ENCODE results near the gene PIP5K1C.
A peak's percentile ranks its signal among the peaks of the same experiment; 100 is the strongest.

Gene PIP5K1C

DNA sequence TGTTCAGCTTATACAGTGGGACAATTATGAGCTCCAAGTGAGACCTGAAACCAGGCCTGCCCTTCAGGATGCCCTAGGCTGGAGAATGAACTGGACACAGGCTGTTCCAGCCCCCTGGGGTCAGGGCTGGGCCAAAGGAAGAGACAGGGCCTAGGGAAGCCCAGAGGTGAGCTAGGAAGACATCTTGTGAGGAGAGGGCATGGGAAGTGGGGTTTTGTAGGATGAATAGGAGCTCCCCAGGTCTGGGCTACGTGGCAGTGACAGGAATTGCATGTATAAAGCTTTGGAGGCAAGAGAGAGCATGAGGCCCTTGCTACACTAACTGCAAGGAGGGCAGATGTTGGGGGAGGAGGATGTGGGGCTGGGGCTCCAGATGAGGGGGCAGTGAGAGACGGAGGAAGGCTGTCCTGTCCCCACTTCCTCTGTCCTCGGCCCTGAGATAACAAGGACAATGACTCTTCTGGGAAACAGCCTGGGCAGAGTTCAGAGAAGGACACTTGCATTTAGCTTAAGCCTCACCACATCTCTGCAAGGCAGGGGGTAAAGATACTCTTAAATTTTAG is 92.1 kb downstream of the PIP5K1C start:
- DNase-seq, result no peak

DNA sequence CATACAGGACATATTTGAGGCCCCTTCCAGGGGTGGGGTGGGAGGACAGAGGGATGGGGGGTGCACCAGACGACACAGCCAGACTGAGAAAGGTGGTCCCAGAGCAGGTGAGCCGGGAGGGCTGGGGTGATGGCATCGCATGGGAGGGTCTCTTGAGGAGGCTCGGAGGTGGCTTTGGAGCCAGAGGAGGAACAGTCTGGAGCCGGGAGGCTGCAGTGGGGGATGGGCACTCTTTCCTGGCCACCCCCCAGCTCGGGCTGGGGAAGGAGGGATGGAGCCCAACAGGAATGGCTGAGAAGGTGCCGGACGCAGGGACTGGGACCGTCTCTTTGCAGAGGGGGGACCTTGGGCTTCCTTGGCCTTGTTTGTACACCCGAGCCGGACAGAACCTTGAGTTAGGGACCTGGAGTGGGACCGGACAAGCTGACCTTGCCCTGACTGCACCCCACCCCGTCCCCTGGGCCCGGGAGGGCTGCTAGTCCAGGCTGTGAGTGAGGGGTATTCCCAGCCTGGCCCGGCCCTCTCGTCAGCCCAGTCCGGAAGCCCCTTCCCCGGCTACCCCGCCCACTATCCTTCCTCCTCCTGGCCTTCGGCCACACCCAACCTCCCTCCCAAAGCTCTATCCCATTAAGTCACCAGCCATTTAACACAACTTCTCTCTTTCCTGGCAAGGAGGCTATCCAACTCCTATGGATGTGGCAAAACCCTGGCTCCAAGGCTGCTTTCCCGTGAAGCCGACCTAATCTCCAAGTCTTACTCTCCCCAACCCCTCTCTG is 92.8 kb downstream of the PIP5K1C start:
- no peak for DNase-seq

DNA sequence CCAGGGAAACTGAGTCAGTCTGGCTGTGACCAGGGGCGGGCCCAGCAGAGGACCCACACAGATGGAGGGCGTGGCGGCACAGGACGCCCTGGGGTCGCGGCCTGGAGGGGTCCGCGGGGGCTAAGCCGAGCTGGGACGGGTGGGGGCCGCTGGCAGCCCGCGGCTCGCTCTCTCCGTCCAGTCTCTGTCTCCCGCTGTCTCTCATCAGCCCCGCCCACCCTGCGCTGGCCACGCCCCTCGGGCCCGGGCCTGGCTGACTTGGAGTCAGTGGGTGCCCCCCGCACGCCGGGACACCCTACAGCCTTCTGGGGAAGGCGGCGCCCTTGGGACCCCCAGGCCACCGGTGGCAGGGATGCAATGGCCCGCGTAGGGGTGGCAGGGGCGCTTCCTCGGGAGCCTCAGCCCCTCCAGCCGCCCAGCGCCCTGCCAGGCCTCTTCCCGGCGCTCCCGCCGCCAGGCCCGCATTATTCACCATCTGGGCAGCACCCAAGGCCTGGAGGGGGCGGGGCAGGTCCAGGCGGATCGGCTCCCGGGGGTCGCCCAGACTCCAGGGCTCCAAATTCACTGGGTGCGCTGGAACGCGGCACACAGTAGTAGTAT is 93.5 kb downstream of the PIP5K1C start, which contains the start of gene TBXA2R:
TBXA2R (minus strand) TSS at position 186 of the 600 bp plus-strand sequence. CDS start 6,241 bp downstream, outside the sequence.
- peak; percentile 54 for DNase-seq

DNA sequence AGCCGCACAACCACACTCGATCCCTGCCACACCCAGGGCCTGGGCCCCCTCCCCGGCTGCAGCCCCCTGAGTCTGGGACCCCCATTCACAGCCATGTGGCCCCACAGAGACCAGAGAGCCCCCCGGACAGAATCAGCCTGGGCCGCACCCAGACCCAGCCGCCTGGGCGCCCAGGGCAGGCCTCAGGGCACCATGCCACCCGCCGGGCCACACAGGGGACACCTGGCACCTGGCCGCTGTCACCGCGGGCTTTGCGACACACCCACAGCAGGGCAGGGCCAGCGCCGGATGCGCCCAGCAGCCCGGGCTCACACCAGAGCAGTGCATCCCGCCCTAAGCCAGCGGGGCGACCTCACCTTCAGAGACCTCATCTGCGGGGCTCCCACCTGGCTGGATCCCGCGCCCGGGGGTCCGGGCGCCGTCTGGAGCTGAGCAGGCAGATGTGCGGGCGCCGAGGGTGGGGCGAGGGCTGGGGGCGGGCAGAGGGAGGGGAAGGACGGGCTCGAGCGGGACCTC is 94.0 kb downstream of the PIP5K1C start:
- peak; percentile 90 for DNase-seq

DNA sequence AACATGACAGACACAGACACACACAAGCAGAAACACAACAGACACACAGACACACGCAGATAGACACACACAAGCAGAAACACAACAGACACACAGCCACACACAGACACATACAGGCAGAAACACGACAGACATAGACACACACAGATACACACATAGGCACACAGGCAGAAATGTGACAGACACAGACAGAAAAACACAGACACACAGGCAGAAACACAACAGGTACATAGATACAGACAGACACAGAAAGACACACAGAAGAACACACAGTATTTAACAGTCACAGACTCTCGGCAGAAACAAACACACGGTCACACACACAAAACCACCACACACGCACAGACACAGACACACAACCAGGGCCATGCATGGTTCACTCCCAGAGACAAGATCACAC is 94.5 kb downstream of the PIP5K1C start:
- DNase-seq, result no peak

DNA sequence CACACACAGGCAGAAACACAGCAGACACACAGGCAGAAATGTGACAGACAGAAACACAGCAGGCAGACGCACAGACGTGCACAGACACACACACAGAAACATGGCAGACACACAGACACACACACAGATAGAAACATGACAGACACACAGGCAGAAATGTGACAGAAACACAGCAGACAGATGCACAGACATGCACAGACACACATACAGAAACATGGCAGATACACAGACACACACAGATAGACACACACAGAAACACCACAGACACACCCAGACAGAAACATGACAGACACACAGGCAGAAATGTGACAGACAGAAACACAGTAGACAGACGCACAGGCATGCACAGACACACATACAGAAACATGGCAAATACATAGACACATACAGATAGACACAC is 94.9 kb downstream of the PIP5K1C start:
- no peak for DNase-seq

DNA sequence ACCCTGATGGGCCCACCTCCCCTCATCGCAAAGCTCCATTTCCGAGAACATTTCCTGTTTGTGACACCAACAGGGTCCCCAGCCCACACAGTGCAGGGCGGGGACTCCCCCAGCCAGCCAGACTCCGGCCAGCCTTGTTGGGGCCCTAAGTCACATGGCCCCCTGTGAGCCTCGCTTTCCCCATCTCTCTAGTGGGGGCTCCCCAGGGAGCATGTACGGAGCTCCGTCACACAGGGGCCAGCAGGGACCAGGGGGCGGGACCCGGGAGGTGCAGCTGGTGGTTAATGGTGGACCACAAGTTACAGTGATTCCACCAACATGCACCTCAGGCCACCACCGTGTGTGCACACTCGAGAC is 95.3 kb downstream of the PIP5K1C start:
- no peak for DNase-seq

DNA sequence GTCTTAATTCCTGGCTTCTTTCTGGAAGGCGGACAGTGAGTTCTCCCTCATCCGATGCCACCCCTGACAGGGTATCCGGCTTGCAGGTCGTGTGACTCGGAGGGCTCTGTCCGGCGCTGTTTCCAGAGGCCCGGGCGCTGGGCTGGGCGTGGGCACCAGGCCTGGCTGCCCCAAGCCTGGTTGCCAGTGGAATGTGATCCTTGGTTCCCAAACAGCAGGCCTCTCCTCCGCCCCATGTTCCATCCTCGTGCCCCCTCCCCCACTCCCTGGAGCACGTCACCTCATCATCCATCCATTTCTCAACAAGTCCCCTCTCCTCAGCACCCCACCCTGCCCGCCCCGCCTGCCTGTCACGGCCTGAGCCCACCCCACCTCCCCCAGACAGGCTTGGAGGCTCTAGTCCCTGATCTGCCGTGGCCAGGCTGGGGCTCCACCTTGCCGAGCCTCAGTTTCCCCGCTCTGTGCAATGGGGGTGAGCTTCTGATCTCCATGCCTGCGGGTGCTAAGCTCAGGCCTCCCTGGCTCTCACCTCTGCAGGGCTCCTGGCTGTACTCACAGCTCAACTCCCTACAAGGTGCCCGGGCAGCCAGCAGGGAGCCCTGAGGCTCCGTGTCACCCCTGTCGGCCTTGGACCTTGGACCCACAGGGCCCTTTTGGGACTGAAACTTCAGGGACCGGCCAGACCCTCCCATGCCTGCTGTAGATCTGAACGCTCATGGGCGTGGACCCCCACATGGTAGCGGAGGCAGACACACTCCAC is 95.9 kb downstream of the PIP5K1C start:
- no peak for DNase-seq

DNA sequence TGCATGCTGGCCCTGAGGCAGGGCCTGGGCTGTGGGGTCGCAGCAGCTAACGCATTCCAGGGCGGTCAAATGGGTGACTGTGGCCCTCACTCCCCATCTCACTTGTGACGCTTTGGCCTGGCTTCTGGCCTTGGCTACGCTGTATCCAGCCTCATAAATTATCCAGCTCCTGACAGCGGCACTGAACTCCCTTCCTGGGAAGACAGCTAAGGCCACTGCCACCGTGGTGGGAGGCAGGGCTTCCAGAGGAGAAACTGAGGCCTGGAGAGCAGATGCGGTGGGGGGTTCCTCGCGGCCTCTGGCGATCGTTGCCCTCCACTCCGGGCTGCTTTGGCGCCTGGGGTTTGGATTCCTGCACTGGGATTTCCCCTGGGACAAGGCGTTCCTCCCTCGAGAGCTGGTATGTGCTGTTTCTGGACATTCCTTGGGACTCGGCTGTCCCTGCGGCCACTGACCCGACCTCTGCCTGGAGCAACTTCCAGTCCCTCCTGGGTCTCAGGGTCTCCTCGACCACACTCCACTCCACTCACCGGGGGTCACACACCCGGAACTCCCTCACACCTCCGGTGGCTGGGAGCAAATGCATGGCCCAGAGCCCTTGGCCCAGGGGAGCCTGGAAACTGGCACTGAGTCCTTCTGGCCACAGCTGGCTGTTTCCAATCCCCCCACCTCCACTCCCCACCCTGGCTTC is 97.0 kb downstream of the PIP5K1C start:
- no peak for DNase-seq

DNA sequence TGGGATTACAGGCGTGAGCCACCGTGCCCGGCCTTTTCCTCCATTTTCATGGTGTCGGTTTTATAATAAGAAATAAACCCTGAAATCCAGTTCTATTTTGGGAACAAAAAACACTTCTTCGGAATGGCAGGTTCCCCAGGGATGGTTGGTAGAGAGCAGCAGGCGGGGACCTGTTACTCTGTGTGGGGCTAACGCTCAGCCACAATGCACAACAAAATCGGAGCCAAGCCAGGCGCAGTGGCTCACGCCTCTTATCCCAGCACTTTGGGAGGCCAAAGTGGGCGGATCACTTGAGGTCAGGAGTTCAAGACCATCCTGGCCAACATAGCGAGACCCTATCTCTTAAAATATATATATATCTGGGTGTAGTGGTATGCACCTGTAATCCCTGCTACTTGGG is 99.2 kb downstream of the PIP5K1C start:
- no peak for DNase-seq

DNA sequence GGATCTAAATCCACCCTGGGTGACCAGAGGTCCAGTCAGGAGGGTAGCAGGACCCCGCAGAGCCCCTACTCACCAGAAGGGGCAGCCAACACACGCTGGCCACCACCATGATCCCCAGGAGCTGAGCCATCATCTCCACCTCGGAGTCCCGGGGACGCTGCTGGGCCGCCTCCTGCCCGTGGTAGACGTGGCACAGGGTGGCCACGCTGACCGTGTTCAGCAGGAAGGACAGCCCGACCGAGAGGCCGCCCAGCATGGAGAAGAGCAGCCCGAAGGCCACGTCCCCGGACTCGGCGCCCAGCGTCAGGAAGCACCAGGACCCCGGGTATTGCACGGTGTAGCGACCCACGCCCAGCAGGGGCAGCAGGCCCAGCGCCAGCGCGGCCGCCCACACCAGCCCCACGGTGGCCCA is 100.5 kb downstream of the PIP5K1C start:
- no peak for DNase-seq

DNA sequence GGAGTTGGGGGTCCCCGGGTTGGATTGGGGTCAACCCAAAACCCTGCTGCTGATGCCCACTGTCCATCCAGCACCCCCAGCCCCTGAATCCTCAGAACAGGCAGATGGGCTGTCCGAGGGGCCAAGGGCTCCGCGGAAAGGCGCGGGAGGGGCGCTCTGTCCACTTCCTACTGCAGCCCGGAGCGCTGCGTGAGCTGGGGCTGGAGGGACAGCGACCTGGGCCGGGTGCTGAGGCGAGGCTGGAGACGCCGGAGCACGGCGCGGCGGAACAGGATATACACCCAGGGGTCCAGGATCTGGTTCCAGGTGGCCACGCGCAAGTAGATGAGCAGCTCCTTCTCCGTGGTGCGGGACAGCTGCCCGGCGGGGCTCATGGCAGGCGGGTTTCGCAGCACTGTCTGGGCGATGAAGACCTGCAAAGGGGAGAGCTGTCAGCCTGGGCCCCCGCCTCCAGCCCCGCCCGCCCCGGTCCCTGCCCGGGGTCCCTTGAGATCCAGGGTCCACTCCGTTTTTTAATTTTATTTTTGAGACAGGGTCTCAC is 104.7 kb downstream of the PIP5K1C start:
- DNase-seq, result no peak

DNA sequence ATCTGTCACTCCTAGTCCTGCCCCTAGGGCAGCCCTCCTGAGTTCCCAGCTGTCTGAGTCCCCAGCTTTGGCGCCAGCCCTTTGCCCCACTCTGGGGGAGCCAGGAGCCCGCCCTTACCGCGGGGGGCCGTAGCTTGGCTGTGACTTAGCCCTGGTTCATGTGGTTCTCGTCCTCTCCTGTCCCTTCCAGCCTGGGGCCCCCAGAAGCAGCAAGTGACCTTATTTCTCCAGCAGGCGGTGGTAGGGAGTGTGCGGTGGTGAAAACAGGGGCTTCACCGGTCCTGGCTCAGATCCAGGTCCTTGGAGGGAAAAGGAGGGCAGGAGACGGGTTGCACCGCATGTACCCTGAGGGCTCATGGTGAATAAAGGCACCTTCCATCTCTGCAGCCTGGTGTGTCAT is 107.1 kb downstream of the PIP5K1C start:
- no peak for DNase-seq

DNA sequence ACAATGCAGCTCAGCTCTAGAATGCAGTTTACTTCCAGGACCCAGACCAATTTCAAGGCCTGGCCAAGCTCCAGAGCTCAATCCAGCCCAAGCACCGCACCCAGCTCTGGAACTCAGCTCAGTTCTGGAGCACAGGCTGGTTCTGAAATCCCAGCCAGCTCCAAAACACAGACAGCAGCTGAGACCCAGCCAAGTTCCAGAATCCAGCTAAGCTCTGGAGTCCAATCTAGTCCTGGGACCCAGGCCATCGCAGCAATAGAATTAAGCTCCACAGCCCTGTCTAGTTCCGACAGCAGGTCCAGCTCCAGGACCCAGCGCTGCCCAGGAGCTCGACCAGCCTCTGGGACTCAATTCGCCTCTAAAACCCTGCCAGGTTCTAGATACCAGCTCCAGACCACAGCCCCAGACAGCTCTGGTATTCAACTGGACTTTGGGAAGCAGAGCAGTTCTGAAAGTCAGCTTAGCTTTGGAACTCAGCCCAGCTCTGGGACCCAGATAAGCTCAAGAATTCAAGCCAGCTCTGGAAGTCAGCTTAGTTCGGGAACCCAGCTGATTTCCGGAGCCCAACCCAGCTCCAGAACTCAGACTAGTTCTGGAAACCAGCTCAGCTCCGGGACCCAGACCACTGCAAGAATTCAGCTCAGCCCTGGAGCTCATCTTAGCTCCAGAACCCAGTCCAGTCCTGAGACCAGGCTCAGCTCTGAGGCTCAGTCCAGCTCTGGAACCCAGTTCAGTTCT is 108.2 kb downstream of the PIP5K1C start:
- DNase-seq, result no peak

DNA sequence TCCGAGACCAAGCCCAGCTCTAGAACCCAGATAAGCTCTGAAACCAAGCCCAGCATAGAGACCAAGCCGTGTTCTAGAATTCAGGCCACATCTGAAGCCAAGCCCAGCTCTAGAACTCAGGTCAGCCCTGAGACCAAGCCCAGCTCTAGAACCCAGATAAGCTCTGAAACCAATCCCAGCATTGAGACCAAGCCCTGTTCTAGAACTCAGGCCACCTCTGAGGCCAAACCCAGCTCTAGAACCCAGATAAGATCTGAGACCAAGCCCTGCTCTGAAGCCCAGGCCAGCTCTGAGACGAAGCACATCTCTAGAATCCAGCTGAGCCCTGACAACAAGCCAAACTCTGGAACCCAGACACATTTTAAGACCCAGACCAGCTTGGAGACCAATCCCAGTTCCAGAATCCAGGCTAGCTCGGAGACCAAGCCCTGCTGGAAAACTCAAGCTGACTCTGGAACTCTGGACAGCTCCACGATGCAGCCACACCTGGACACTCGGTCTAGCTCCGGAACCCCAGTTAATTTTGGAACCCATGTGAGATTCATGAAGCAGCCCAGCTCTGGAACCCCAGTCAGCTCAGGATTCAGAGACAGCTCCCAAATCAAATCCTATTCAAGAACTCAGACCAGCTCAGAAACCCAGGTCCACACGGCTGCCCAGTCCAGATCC is 109.1 kb downstream of the PIP5K1C start:
- no peak for DNase-seq

DNA sequence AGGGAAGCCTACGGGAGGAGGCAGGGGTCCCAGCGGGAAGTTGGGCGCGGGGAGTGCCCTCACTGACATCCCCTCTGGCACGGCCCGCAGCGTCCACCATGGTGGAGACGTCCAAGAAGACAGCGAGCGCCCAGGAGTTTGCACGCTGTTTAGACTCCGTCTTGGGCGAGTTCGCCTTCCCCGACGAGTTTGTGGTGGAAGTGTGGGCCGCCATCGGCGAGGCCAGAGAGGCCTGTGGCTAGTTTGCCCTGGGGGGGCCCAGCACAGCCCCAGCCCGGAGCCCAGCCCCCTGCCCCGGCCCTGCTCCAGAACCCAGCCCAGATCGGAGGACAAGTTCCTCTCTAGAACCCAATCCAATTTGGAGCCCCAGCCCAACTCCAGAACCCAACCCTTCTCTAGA is 110.3 kb downstream of the PIP5K1C start:
- DNase-seq, result no peak

DNA sequence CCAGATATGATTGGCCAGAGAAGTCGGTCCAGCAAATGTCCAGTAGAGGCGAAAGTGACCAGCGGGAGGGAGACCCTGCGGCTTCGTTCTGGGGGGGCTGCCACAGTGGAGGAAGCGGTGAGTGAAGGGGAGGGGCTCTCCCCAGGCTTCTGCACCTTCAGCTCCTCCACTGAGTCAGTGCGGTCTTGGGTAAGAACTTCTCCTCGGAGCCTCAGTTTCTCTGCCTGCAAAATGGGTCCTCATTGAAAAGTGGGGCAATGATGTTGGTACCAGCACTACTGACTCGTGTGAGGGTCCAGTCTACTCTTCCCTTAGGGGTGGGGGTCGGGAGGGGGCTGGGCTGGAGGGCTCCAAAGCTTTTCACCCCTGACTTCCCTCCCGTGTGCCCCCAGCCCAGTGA is 110.8 kb downstream of the PIP5K1C start:
- no peak for DNase-seq

DNA sequence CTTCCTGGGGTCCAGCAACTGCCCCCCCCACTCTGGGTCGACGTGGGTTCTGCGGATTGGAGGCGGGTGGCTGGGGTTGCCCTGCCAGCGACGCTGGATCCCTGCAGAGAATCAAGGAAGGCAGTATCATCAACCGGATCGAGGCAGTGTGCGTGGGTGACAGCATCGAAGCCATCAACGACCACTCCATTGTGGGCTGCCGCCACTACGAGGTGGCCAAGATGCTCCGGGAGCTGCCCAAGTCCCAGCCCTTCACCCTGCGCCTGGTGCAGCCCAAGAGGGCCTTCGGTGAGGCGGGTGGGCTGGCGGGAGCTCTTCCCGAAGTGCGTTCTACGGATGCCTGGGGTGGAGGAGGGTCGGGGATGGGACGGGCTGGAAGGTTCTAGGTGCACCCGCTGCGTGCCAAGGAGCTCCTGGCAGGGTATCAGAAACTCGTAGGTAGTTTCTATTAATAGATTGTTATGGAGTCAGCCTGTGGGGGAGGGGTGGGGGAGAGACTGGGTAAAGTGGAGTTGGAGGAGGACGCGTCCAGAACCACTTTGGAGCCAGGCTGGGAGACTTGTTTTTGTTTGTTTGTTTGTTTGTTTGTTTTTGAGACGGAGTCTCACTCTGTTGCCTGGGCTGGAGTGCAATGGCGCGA is 113.4 kb downstream of the PIP5K1C start:
- no peak for DNase-seq

DNA sequence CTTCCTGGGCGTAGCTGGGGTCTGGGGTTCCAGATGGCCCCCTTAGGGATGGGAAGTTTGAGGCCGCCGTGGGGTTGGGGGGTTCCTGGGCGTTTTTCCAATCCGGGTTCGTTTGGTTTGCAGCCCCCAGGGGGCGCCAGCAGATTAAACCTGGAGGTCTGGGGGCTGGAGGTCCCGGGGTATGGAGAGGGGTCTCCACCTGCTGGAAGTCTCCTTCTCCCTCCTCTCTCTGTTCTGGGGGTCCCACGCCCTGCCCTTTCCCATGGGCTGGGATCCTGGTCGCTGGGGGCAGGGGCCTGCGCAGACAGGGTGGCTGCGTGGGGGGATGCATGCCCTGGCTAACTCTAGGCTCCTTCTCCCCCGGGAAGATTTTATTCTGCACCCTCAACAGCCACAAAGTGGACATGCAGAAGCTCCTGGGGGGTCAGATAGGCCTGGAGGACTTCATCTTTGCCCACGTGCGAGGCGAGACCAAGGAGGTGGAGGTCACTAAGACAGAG is 114.1 kb downstream of the PIP5K1C start:
- peak; percentile 43 for DNase-seq
